H1 (cell line): ENCODE data around the gene UBAP2L. TPM values are rescaled to one million over a fixed set of nuclear protein-coding genes. Genes with fewer than 3 reads are reported as not detected.

Source experiments
- CTCF ChIA-PET: fragments of 300-600 bp; sonication (Branson Sonifier 250); formaldehyde crosslinking; loops from one replicate; lab custom pipeline; 2021; ENCODE audit not compliant: partially characterized antibody; lab: Charles Lee
- POLR2A ChIA-PET: fragments of 300-600 bp; sonication (Branson Sonifier 250); formaldehyde crosslinking; loops from one replicate; lab custom pipeline; 2021; ENCODE audit warnings: inconsistent platforms; ENCODE audit not compliant: partially characterized antibody; lab: Charles Lee
- DNase-seq, 2 experiments: peaks; one replicate each; pipeline versions ENCODE4 v3.0.0 to v3.0.0-alpha.2; 2010 to 2022; ENCODE audit warnings: low spot score in 2 of 2, low read depth in 1 of 2, mixed read lengths in 1 of 2
- FAIRE-seq: peaks from 2 replicates; lab custom pipeline; 2011; peaks lifted over from hg19 to GRCh38; lab: Jason Lieb, UNC
- H2AFZ ChIP-seq: 2 replicates; pipeline ENCODE4 v1.8.1; 2012; ENCODE audit warnings: low read length, inconsistent platforms
- H2AK5ac ChIP-seq: 2 replicates; pipeline ENCODE4 v1.6.1; 2013; ENCODE audit warnings: low read depth, low read length
- H2BK120ac ChIP-seq: replicated peaks from 2 replicates; pipeline ENCODE3; 2013; ENCODE audit warnings: low read depth, low read length, inconsistent platforms
- H2BK12ac ChIP-seq: 2 replicates; pipeline ENCODE4 v1.6.1; 2013; ENCODE audit warnings: low read depth, low read length
- H2BK15ac ChIP-seq: 2 replicates; pipeline ENCODE4 v1.6.1; 2013; ENCODE audit warnings: low read length
- H2BK20ac ChIP-seq: 2 replicates; pipeline ENCODE4 v1.6.1; 2013; ENCODE audit warnings: low read length
- H2BK5ac ChIP-seq: 2 replicates; pipeline ENCODE4 v1.6.1; 2013; ENCODE audit warnings: low read depth, low read length
- H3K14ac ChIP-seq: 2 replicates; pipeline ENCODE4 v1.6.1; 2013; ENCODE audit warnings: inconsistent platforms; ENCODE audit not compliant: insufficient read length
- H3K18ac ChIP-seq: 2 replicates; pipeline ENCODE4 v1.6.1; 2013; ENCODE audit warnings: low read length; ENCODE audit errors: extremely low read depth
- H3K23ac ChIP-seq: 2 replicates; pipeline ENCODE4 v1.6.1; 2013; ENCODE audit warnings: inconsistent platforms; ENCODE audit not compliant: insufficient read length
- H3K23me2 ChIP-seq: 2 replicates; pipeline ENCODE4 v1.6.1; 2013; ENCODE audit warnings: low read depth, low read length
- H3K27ac ChIP-seq: 2 replicates; pipeline ENCODE4 v1.6.1; 2011; ENCODE audit warnings: low read depth, low read length, inconsistent platforms
- H3K27me3 ChIP-seq, 4 experiments: replicated peaks in 1 of 4; 1 replicate in 1 of 4; 2 replicates in 3 of 4; pipeline versions ENCODE4 v1.6.1 to v1.8.1; 2011 to 2013; ENCODE audit warnings: low read length in 3 of 4, mild to moderate bottlenecking in 3 of 4, inconsistent platforms in 2 of 4, mixed read lengths in 2 of 4, moderate library complexity in 1 of 4; ENCODE audit not compliant: control insufficient read depth in 3 of 4, insufficient read depth in 3 of 4; ENCODE audit errors: extremely low read depth in 1 of 4
- H3K36me3 ChIP-seq, 4 experiments: 2 replicates each; pipeline versions ENCODE4 v1.6.1 to v1.8.1; 2011 to 2013; ENCODE audit warnings: mild to moderate bottlenecking in 4 of 4, low read length in 3 of 4, moderate library complexity in 2 of 4, control low read depth in 1 of 4, inconsistent platforms in 1 of 4; ENCODE audit not compliant: insufficient read depth in 4 of 4, control insufficient read depth in 2 of 4
- H3K4ac ChIP-seq: replicated peaks from 2 replicates; pipeline ENCODE3; 2013; ENCODE audit warnings: low read length, low read depth, mixed read lengths, inconsistent platforms; ENCODE audit not compliant: insufficient read length
- H3K4me1 ChIP-seq, 4 experiments: replicated peaks in 1 of 4; 1 replicate in 1 of 4; 2 replicates in 3 of 4; pipeline versions ENCODE4 v1.6.1 to v1.8.1; 2011 to 2013; ENCODE audit warnings: low read length in 3 of 4, inconsistent platforms in 2 of 4, mixed read lengths in 1 of 4; ENCODE audit not compliant: insufficient read depth in 4 of 4, control insufficient read depth in 3 of 4
- H3K4me2 ChIP-seq, 2 experiments: 2 replicates each; pipeline versions ENCODE4 v1.6.1 to v1.8.1; 2011 to 2013; ENCODE audit warnings: low read depth in 2 of 2, low read length in 2 of 2, control low read depth in 1 of 2, inconsistent platforms in 1 of 2, mild to moderate bottlenecking in 1 of 2; ENCODE audit not compliant: insufficient read depth in 1 of 2
- H3K4me3 ChIP-seq, 4 experiments: fragments of 200-600, 300-600 bp in 1 of 4; sonication (generic), shearing (Covaris generic), sonication (Bioruptor Twin) in 1 of 4; 2 replicates each; pipeline versions ENCODE4 v1.5.1 to v1.8.1; 2011 to 2016; ENCODE audit warnings: low read length in 4 of 4, low read depth in 3 of 4, control low read depth in 2 of 4, inconsistent platforms in 2 of 4, mild to moderate bottlenecking in 2 of 4, mixed read lengths in 1 of 4, moderate library complexity in 1 of 4; ENCODE audit not compliant: insufficient read depth in 2 of 4; ENCODE audit errors: extremely low read depth in 1 of 4
- H3K56ac ChIP-seq: replicated peaks from 2 replicates; pipeline ENCODE3; 2013; ENCODE audit warnings: low read depth, mild to moderate bottlenecking, mixed read lengths, low read length, inconsistent platforms; ENCODE audit not compliant: insufficient read length
- H3K79me1 ChIP-seq: 2 replicates; pipeline ENCODE4 v1.6.1; 2013; ENCODE audit warnings: low read depth, low read length, control low read depth
- H3K79me2 ChIP-seq, 2 experiments: 2 replicates each; pipeline versions ENCODE4 v1.6.1 to v1.8.1; 2012 to 2013; ENCODE audit warnings: low read length in 2 of 2, mild to moderate bottlenecking in 2 of 2, inconsistent platforms in 1 of 2; ENCODE audit not compliant: insufficient read depth in 2 of 2, control insufficient read depth in 1 of 2
- H3K9ac ChIP-seq, 4 experiments: replicated peaks in 1 of 4; 1 replicate in 1 of 4; 2 replicates in 3 of 4; pipeline versions ENCODE4 v1.6.1 to v1.8.1; 2011 to 2013; ENCODE audit warnings: low read depth in 3 of 4, low read length in 3 of 4, control low read depth in 2 of 4, mild to moderate bottlenecking in 2 of 4, moderate library complexity in 2 of 4, inconsistent platforms in 1 of 4; ENCODE audit errors: extremely low read depth in 1 of 4
- H3K9me3 ChIP-seq, 2 experiments: 2 replicates each; pipeline versions ENCODE4 v1.6.1 to v1.8.1; 2012 to 2013; ENCODE audit warnings: mild to moderate bottlenecking in 2 of 2, moderate library complexity in 2 of 2, control low read depth in 1 of 2, inconsistent platforms in 1 of 2, low read depth in 1 of 2, low read length in 1 of 2, mixed read lengths in 1 of 2; ENCODE audit not compliant: insufficient read depth in 2 of 2
- H4K20me1 ChIP-seq, 2 experiments: replicated peaks in 1 of 2; 2 replicates each; pipeline versions ENCODE3 to v1.8.1; 2011 to 2013; ENCODE audit warnings: inconsistent platforms in 2 of 2, low read length in 2 of 2, mild to moderate bottlenecking in 1 of 2; ENCODE audit not compliant: insufficient read depth in 2 of 2, control insufficient read depth in 1 of 2
- H4K5ac ChIP-seq: 2 replicates; pipeline ENCODE4 v1.6.1; 2013; ENCODE audit warnings: low read length, low read depth, mixed read lengths, inconsistent platforms; ENCODE audit not compliant: insufficient read length
- H4K8ac ChIP-seq: 2 replicates; pipeline ENCODE4 v1.8.0; 2013; ENCODE audit warnings: mild to moderate bottlenecking, moderate library complexity, low read length, inconsistent platforms; ENCODE audit not compliant: insufficient read depth; ENCODE audit errors: extremely low read depth
- H4K91ac ChIP-seq: replicated peaks from 2 replicates; pipeline ENCODE3; 2013; ENCODE audit warnings: low read length, mixed read lengths, inconsistent platforms; ENCODE audit not compliant: insufficient read length
- ASH2L ChIP-seq: fragments of 200-600, 300-600 bp; sonication (generic); IDR thresholded peaks from one replicate; pipeline ENCODE4 v1.7.1; 2017; ENCODE audit warnings: low read length
- ATF2 ChIP-seq: IDR thresholded peaks from 2 replicates; pipeline ENCODE4 v1.6.1; 2012; ENCODE audit warnings: low read length, inconsistent platforms
- CHD2 ChIP-seq: IDR thresholded peaks from 2 replicates; pipeline ENCODE4 v1.6.1; 2012; ENCODE audit warnings: low read length, improper control_type of control experiment
- EP300 ChIP-seq, 2 experiments: IDR thresholded peaks; 1 replicate in 1 of 2; 2 replicates in 1 of 2; pipeline ENCODE4 v1.6.1; 2011 to 2012; ENCODE audit warnings: low read depth in 2 of 2, low read length in 2 of 2, mild to moderate bottlenecking in 2 of 2, borderline replicate concordance in 1 of 2, inconsistent platforms in 1 of 2, moderate library complexity in 1 of 2
- HDAC6 ChIP-seq: IDR thresholded peaks from one replicate; pipeline ENCODE4 v1.7.1; 2012; ENCODE audit warnings: low read depth, mild to moderate bottlenecking, inconsistent platforms, low read length, moderate library complexity
- JUN ChIP-seq: IDR thresholded peaks from 2 replicates; pipeline ENCODE4 v1.6.1; 2011; ENCODE audit warnings: low read depth, mild to moderate bottlenecking, improper control_type of control experiment, low read length
- NRF1 ChIP-seq: IDR thresholded peaks from 2 replicates; pipeline ENCODE4 v1.6.1; 2011; ENCODE audit warnings: mild to moderate bottlenecking, low read depth, low read length, improper control_type of control experiment
- RAD21 ChIP-seq, 2 experiments: IDR thresholded peaks in 1 of 2; conservative IDR thresholded peaks in 1 of 2; 2 replicates each; pipeline ENCODE4 v1.6.1; 2011; ENCODE audit warnings: low read depth in 2 of 2, low read length in 2 of 2, improper control_type of control experiment in 1 of 2, inconsistent platforms in 1 of 2, mild to moderate bottlenecking in 1 of 2, moderate library complexity in 1 of 2
- RFX5 ChIP-seq: IDR thresholded peaks from 2 replicates; pipeline ENCODE4 v1.6.1; 2011; ENCODE audit warnings: low read depth, low read length, improper control_type of control experiment, borderline replicate concordance
- SIX5 ChIP-seq: IDR thresholded peaks from 2 replicates; pipeline ENCODE4 v1.6.1; 2011; ENCODE audit warnings: mild to moderate bottlenecking, low read depth, low read length
- TAF7 ChIP-seq: optimal IDR thresholded peaks from 2 replicates; pipeline ENCODE3; 2011; ENCODE audit warnings: low read depth, mild to moderate bottlenecking, inconsistent platforms, low read length, moderate library complexity, borderline replicate concordance
- TCF12 ChIP-seq: IDR thresholded peaks from 2 replicates; pipeline ENCODE4 v1.6.1; 2011; ENCODE audit warnings: low read depth, mild to moderate bottlenecking, low read length
- whole genome bisulfite sequencing, 2 experiments: shearing (Covaris generic) in 1 of 2; methylation state at CpG; one replicate each; pipeline versions ENCODE4 v1.1.6 to v1.1.7; 2013 to 2015; ENCODE audit warnings: low lambda C conversion rate in 2 of 2, mixed read lengths in 2 of 2, inconsistent platforms in 1 of 2, low coverage in 1 of 2, missing lambda C conversion rate in 1 of 2; ENCODE audit not compliant: insufficient replicate concordance in 2 of 2, insufficient coverage in 1 of 2, insufficient read length in 1 of 2; ENCODE audit errors: extremely low coverage in 1 of 2, missing lambda C conversion rate in 1 of 2; 5-methylcytosine and 5-hydroxymethylcytosine counted together
- polyA plus RNA-seq, 7 experiments: library from polyadenylated mRNA; depleted of rRNA in 3 of 7; stranded (reverse) in 5 of 7; unstranded in 2 of 7; fragments of >200 nt in 5 of 7; fragments of 200-250 nt in 2 of 7; gene quantifications; 1 replicate in 5 of 7; 2 replicates in 1 of 7; 4 replicates in 1 of 7; pipeline versions ENCODE4 v1.2.1 to v1.2.3, GENCODE V29; 2011 to 2013; ENCODE audit warnings: missing spikeins in 2 of 7, mixed read lengths in 2 of 7
- total RNA-seq: library from RNA; stranded (reverse); fragmentation: NEBNext Ultra II Directional; extraction: Animal tissue kit (Norgen Biotek cat#: 25700); gene quantifications from 2 replicates; pipeline ENCODE4 v1.2.1, GENCODE V29; 2021

UBAP2L gene
- total and polyA plus RNA-seq, 2 of the 8 experiments (the other 6 are each of a cell fraction or from before 2014, with no cell fraction given), result 254 to 349 TPM

GRCh38 chr1:154264454-154264853, 43.7 kb downstream of the UBAP2L start:
- Histone ChIP-seq H3K9me3 (no peaks in the 10 kb centered on the region), H4K91ac (no peak overlapping the region), H4K20me1 (peaks cover 2 to 4% of the 10 kb centered on the region in 2 experiments), H4K8ac (no peak overlapping the region), H2BK12ac (no peak overlapping the region), H4K5ac (no peak overlapping the region), H3K23ac (no peak overlapping the region), H3K4me2 (no peak overlapping the region), H3K9ac (no peak overlapping the region), H3K18ac (no peak overlapping the region), H2BK5ac (no peak overlapping the region), H2AFZ (no peak overlapping the region), H3K79me2 (no peaks in the 10 kb centered on the region; a peak in 1 of 4 replicates), H2BK20ac (no peak overlapping the region), H3K27me3 (no peaks in the 10 kb centered on the region), H3K23me2 (no peaks in the 10 kb centered on the region; the same call in 1 of the 2 replicates), H3K14ac (no peak overlapping the region), H3K4ac (no peak overlapping the region), H3K36me3 (peaks cover 44 to 92% (median 82%) of the 10 kb centered on the region in 4 experiments), H3K79me1 (peaks cover 2% of the 10 kb centered on the region), H3K4me1 (no peaks in the 10 kb centered on the region), H2BK120ac (no peak overlapping the region), H3K56ac (no peak overlapping the region), H3K4me3 (no peak overlapping the region), H3K27ac (no peak overlapping the region), H2AK5ac (no peak overlapping the region), H2BK15ac (no peak overlapping the region)
- CTCF ChIA-PET, result interaction anchor here (0.7 to 1.4 kb wide), 4 partner anchors 9 to 71 kb away, joined by 3 to 4 read pairs (median 3); partner anchors contain the start of gene HAX1
- DNase-seq (no peak), FAIRE-seq (no peak)
- 85% methylated on average over 1 of the region's 1 CpG; no CpG with 5 or more reads in 1 of the 2 experiments for WGBS, 2 experiments
- POLR2A ChIA-PET, result interaction anchor here (0.9 to 1.3 kb wide), 8 partner anchors 9 to 167 kb away, joined by 3 to 6 read pairs (median 3); partner anchors contain the start of gene TPM3
- TF ChIP-seq TAF7 (no peak), HDAC6 (no peak), CHD2 (no peak), ATF2 (no peak), RFX5 (no peak), SIX5 (no peak), EP300 (IDR thresholded peaks at IDR 0.05; ENCODE audit: borderline replicate concordance in 1 of 2, low read depth in 2 of 2, low read length in 2 of 2) (no peak), NRF1 (no peak), TCF12 (no peak), JUN (no peak), ASH2L (no peak), RAD21 (IDR thresholded peaks at IDR 0.05 in 1 of 2, conservative IDR thresholded peaks at IDR 0.05 in 1 of 2; ENCODE audit: low read depth in 2 of 2, low read length in 2 of 2) (no peak)
